ENCODE data around the gene ADGRL3.
"Not testable (repeated sequence)": the region's sequence is repeated elsewhere in the genome, so short reads cannot be mapped to it uniquely, and the experiment has no call there.

Gene ADGRL3

GRCh38 chr4:61734409-61734808 is 534.3 kb downstream of the ADGRL3 start:
- DNase-seq (ENCODE audit: low read depth in 1 of 2, low spot score in 1 of 2), result no peak

- DNase-seq (ENCODE audit: low read depth in 1 of 2, low spot score in 1 of 2), result no peak
Observed at GRCh38 chr4:61739887-61740286, 539.8 kb downstream of the ADGRL3 start.

- no peak for DNase-seq (ENCODE audit: low read depth in 1 of 2, low spot score in 1 of 2)
Observed at GRCh38 chr4:61740886-61741285, 540.8 kb downstream of the ADGRL3 start.

- DNase-seq (ENCODE audit: low read depth in 1 of 2, low spot score in 1 of 2), result no peak
Observed at GRCh38 chr4:61741327-61742096, 541.4 kb downstream of the ADGRL3 start.

GRCh38 chr4:61750810-61751209 is 550.7 kb downstream of the ADGRL3 start:
- DNase-seq (ENCODE audit: low read depth in 1 of 2, low spot score in 1 of 2), result no peak

- no peak for DNase-seq (ENCODE audit: low read depth in 1 of 2, low spot score in 1 of 2)
Observed at GRCh38 chr4:61752617-61753016, 552.5 kb downstream of the ADGRL3 start.

- DNase-seq (ENCODE audit: low read depth in 1 of 2, low spot score in 1 of 2), result no peak
Observed at GRCh38 chr4:61753739-61754138, 553.6 kb downstream of the ADGRL3 start.

GRCh38 chr4:61756937-61757336 is 556.8 kb downstream of the ADGRL3 start:
- DNase-seq (ENCODE audit: low read depth in 1 of 2, low spot score in 1 of 2), result not testable (repeated sequence)

GRCh38 chr4:61757983-61758382 is 557.9 kb downstream of the ADGRL3 start:
- not testable (repeated sequence) for DNase-seq (ENCODE audit: low read depth in 1 of 2, low spot score in 1 of 2)

GRCh38 chr4:61758596-61758995 is 558.5 kb downstream of the ADGRL3 start:
- not testable (repeated sequence) for DNase-seq (ENCODE audit: low read depth in 1 of 2, low spot score in 1 of 2)

- not testable (repeated sequence) for DNase-seq (ENCODE audit: low read depth in 1 of 2, low spot score in 1 of 2)
Observed at GRCh38 chr4:61759245-61759644, 559.1 kb downstream of the ADGRL3 start.

GRCh38 chr4:61759885-61760284 is 559.8 kb downstream of the ADGRL3 start:
- not testable (repeated sequence) for DNase-seq (ENCODE audit: low read depth in 1 of 2, low spot score in 1 of 2)

GRCh38 chr4:61760820-61761219 is 560.7 kb downstream of the ADGRL3 start:
- no peak for DNase-seq (ENCODE audit: low read depth in 1 of 2, low spot score in 1 of 2)

- no peak for DNase-seq (ENCODE audit: low read depth in 1 of 2, low spot score in 1 of 2)
Observed at GRCh38 chr4:61762722-61763627, 562.8 kb downstream of the ADGRL3 start.

- no peak for DNase-seq (ENCODE audit: low read depth in 1 of 2, low spot score in 1 of 2)
Observed at GRCh38 chr4:61763682-61764081, 563.6 kb downstream of the ADGRL3 start.

GRCh38 chr4:61764090-61764489 is 564.0 kb downstream of the ADGRL3 start:
- DNase-seq (ENCODE audit: low read depth in 1 of 2, low spot score in 1 of 2), result not testable (repeated sequence)

GRCh38 chr4:61769444-61770167 is 569.5 kb downstream of the ADGRL3 start:
- DNase-seq (ENCODE audit: low read depth in 1 of 2, low spot score in 1 of 2), result not testable (repeated sequence)

- DNase-seq (ENCODE audit: low read depth in 1 of 2, low spot score in 1 of 2), result no peak
Observed at GRCh38 chr4:61770456-61770855, 570.3 kb downstream of the ADGRL3 start.

GRCh38 chr4:61771056-61771455 is 570.9 kb downstream of the ADGRL3 start:
- no peak for DNase-seq (ENCODE audit: low read depth in 1 of 2, low spot score in 1 of 2)

GRCh38 chr4:61772126-61772525 is 572.0 kb downstream of the ADGRL3 start:
- no peak for DNase-seq (ENCODE audit: low read depth in 1 of 2, low spot score in 1 of 2)

GRCh38 chr4:61773655-61774245 is 573.6 kb downstream of the ADGRL3 start:
- DNase-seq (ENCODE audit: low read depth in 1 of 2, low spot score in 1 of 2), result no peak

All from activated T-helper 1 cell treated with anti-CD3 and anti-CD28 coated beads, Interleukin-2, amount 50 U/mL, for 16 hours (primary cell).